DND-41 (cell line): ENCODE data around the gene KCTD6.

Source experiments
- EZH2 ChIP-seq: IDR thresholded peaks from 3 replicates; pipeline ENCODE4 v1.6.1; 2012; ENCODE audit warnings: borderline replicate concordance, low read depth, mild to moderate bottlenecking, moderate library complexity, low read length, inconsistent platforms; ENCODE audit not compliant: severe bottlenecking
- TF ChIP-seq, protein P1 (sequence below): IDR thresholded peaks from 2 replicates; pipeline ENCODE4 v1.5.1; 2012; ENCODE audit warnings: borderline replicate concordance, low read length, moderate library complexity, mild to moderate bottlenecking; ENCODE audit not compliant: poor library complexity, severe bottlenecking; ENCODE audit errors: extremely low read depth

- TF ChIP-seq, protein P1, sequence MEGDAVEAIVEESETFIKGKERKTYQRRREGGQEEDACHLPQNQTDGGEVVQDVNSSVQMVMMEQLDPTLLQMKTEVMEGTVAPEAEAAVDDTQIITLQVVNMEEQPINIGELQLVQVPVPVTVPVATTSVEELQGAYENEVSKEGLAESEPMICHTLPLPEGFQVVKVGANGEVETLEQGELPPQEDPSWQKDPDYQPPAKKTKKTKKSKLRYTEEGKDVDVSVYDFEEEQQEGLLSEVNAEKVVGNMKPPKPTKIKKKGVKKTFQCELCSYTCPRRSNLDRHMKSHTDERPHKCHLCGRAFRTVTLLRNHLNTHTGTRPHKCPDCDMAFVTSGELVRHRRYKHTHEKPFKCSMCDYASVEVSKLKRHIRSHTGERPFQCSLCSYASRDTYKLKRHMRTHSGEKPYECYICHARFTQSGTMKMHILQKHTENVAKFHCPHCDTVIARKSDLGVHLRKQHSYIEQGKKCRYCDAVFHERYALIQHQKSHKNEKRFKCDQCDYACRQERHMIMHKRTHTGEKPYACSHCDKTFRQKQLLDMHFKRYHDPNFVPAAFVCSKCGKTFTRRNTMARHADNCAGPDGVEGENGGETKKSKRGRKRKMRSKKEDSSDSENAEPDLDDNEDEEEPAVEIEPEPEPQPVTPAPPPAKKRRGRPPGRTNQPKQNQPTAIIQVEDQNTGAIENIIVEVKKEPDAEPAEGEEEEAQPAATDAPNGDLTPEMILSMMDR: peak; percentile 90
- TF ChIP-seq EZH2: no peak
Observed at GRCh38 chr3:58463181-58463941, 28.5 kb upstream of the KCTD6 start.
